ENCODE results near the gene SKAP1.

DNA sequence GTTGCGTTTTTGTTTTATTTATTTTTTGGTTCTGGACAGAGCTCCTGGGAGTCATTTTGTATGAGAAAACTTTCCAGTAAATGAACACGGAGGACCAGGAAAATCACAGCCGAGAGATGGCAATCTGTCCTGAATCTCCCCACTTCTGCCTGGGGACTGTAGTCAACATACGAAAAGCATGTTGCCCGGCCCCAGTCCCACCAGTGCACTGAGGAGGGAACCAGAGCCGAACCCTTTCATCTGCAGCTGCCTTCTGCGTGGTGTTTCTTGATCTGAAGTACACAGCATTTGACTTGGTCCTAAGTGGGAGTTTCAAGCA, 303.5 kb downstream of the SKAP1 start:
- TF ChIP-seq, protein P1, sequence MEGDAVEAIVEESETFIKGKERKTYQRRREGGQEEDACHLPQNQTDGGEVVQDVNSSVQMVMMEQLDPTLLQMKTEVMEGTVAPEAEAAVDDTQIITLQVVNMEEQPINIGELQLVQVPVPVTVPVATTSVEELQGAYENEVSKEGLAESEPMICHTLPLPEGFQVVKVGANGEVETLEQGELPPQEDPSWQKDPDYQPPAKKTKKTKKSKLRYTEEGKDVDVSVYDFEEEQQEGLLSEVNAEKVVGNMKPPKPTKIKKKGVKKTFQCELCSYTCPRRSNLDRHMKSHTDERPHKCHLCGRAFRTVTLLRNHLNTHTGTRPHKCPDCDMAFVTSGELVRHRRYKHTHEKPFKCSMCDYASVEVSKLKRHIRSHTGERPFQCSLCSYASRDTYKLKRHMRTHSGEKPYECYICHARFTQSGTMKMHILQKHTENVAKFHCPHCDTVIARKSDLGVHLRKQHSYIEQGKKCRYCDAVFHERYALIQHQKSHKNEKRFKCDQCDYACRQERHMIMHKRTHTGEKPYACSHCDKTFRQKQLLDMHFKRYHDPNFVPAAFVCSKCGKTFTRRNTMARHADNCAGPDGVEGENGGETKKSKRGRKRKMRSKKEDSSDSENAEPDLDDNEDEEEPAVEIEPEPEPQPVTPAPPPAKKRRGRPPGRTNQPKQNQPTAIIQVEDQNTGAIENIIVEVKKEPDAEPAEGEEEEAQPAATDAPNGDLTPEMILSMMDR (IDR thresholded peaks at IDR 0.05; ENCODE audit: insufficient read depth, low read length, poor library complexity, severe bottlenecking), result no peak
- TF ChIP-seq EZH2phosphoT487 (conservative IDR thresholded peaks at IDR 0.05; ENCODE audit: low read length), result no peak

Measured in SU-DHL-6 (cell line).